HG03442 (cell line): ENCODE data around the gene SPTB.
"Not testable (repeated sequence)": the region's sequence is repeated elsewhere in the genome, so short reads cannot be mapped to it uniquely, and the experiment has no call there.

Source experiments
- ATAC-seq: cut with Tn5 transposase; IDR thresholded peaks from one replicate; pipeline ENCODE4 v1.9.1; 2021; ENCODE audit warnings: mild to moderate bottlenecking, moderate library complexity; ENCODE audit not compliant: unreplicated experiment

SPTB gene

DNA sequence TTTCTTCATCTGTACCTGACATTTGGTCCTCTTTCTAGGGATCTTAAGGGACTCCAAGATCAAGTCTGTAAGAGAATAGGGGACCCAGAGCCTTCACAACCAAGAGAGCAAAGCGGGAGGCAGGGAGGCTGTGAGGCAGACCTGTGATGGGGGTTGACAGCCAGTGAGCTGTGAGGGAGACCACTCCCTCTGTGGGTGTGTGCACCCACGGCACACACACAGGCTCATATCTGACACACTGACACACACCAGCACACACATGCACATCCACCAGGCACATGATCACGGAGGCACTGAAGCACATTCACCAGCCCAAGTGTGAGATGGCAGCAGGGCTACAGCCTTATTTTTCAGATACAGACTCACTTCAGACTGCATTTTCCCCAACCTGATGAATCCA lies 55.2 kb downstream of the SPTB start:
- ATAC-seq = no peak

DNA sequence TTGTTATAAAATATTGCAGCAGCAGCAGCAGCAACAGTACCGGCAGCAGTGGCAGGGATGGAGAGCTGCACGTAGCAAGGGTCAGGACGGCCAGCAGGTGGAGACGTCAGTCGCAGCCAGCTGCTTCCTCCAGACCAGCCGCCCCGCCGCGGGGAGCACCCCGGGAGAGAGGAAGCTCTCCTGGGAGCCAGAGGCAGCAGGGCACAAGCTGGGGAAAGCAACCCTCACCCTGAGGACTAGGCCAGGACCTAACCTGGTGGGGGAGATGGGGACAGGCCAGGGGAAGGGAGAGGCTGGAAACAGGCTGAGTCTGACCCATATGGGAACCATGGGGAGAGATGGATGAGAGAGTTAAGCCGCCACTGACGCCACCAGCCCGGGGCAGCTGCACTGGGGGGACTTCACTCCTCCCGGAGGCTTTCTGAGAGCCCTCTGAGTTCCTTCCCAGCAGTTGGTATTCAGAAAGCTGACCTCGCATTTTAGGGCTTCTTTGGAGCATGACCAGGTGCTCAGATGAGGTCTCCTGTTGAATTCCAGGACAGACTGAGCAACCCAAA lies 56.3 kb downstream of the SPTB start:
- ATAC-seq = no peak

DNA sequence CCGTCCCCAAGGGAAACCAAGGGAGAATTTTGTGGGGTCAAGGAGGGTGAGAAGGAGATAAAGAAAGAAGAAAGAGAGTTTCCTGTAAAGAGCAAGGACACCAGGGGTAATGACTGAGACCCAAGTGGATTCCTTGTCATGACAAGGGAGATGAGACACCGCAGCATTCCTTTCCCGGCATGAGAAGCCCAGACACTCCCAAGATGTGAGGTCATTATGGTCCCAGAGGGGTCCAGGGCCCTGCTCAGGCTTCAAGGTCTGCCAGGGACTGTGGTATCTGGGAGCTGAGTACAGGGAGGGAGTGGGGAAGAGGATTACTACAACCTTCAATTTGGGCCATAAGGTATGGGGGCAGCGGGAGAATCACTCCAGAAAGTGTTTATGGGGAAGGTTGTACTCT lies 58.1 kb downstream of the SPTB start:
- ATAC-seq = no peak

DNA sequence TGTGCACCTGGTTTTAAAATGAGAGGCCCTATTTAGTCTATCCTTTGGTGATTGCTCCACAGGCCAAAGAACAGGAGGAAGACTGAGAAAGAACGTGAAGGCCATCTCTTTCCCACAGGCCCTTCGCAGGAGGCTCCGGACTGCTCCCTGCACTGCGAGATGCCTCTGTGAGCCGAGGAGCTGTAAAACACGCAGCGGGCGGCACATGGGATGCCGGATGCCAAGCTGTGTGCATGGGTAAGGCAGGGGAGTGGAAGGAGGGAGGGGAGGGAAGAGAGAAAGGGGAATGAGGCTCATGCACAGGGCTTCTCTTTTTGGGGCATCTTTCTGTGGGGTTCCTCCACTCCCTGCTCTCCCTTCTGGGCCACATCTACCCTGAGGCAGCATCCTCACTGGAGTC lies 61.6 kb downstream of the SPTB start:
- no peak for ATAC-seq

DNA sequence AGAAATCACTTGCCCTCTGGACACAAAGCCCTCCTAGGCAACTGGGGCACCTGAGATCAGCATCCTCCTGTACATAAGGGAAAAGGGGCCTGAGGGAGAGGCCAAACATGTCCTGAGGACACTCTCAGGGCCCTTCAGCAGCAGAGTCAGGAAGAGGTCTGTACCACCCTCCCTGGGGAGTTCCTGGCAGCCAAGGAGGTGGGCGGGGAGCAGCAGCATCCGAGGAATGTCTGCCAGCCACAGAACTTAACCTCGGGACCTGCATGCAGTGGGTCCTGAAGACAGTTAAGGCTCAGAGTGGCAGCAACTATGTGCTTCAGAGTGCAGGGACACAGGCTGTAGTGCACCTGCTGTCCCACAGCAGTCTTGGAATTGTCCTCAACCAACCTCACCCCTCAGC lies 62.1 kb downstream of the SPTB start:
- no peak for ATAC-seq

DNA sequence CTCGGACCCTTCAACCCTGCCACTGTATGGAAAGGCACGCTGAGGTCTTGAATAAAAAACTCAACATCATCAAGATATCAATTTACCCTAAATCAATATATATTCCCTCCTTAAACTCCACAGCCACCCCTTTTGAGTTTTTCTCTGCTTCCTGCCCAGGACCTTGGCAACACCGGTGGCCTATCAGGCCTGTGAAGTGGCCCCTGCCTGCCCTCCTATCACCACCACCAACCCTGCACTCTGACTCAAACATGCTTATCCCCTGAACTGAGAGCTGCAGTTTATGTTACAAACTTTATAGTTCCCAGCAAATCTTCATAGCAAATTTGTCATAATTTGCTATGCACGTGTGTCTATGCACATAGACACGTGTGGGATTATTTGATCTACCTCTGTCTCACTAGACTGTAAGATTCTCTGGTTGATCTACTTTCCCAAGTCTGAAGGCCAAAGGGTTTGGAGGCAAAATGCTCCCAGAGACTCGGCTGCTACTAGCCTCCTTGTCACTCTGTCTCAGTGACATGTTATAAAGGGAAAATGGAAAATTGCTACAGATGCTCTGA lies 63.4 kb downstream of the SPTB start:
- ATAC-seq = no peak

DNA sequence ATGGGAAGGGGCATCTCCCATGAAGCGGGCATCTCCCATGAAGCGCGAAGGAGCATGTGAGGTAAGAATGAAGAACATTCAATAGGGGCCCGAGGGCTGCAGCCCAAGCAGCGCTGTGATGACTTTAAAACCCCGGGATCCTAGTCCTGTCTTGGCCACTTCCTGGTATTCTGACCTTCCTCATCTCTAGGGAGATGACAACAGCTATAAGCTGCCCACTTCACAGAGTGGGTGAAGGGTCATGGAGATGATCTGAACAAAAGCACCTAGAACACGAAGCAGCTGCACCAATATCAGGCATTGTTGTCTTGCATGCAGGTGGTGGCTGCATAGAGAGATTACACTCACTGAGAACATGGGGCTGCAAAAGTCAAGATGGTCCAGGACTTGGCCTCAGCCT lies 64.5 kb downstream of the SPTB start:
- ATAC-seq = no peak

DNA sequence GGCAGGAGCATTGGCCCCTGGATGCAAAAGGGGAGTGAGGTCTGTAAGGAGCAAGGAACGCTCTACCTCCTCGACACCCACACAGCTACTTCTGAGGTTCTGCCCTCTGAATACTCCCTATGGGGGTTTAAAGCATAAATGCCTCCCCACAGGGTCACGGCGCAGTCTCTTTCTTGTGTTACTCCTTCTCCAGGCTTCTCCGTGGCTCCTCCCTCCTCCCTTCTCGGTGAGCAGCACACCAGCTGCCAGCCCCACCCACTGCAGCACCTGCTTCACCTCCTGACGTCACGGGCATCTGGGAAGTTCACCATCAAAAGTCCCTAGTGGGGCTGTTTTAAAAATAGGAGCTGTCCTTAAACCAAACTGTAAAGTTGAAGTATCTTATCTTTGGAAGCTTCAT lies 67.3 kb downstream of the SPTB start:
- ATAC-seq = no peak

DNA sequence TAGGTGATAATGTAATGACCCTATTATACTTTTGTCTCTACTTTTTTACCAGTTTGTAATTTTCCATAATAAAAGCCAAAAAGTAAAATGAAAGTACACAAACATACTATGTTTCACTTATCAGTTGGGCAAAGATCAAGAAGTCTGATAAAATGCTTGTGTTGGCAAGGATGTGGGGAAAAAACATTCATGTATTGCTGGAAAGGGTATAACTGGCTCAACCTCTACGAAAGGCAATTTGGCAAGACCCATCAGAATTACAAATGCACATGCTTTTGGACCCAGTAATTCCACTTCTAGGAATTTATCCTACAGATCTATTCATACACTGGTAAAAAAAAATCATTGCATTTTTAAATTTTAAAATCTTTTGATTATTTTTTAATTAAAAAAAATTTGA lies 68.0 kb downstream of the SPTB start:
- ATAC-seq = no peak

DNA sequence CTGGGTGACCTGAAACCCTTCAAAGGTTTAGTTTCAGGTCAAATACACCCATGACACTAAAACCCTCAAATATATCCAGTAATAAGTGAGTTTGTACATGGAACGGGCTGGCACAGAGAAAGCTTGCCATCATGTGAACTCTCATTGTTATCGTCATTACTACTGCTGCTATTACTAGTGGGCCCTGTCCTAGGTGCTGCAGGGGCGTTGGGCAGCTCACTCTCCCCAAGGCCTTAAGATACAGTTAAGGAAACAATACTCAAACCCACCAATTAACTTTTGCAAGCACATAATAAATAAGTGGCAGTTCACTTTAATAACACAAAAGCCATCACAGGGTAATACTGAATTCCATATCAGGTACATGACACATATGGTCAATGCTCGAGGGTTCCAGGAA lies 71.3 kb downstream of the SPTB start:
- ATAC-seq = no peak

DNA sequence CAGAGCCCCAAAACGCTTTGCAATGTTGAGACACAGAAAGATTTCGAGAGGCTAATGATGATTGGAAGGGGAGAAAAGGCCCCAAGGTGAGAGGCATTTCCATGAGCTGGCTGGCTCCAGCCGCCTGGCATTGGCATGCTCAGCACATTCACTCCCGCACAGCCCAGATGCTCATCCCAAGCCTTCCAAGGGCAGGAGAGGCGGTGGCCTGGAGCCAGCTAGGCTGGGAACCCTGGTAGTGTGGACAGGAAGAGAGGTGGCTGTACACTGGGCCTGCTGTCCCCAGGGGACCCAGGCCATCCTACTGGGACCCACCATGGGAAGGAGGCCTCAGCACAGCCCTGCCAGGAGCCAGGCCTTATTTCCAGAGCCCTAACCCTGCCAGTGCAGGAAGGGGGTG lies 72.2 kb downstream of the SPTB start:
- no peak for ATAC-seq

DNA sequence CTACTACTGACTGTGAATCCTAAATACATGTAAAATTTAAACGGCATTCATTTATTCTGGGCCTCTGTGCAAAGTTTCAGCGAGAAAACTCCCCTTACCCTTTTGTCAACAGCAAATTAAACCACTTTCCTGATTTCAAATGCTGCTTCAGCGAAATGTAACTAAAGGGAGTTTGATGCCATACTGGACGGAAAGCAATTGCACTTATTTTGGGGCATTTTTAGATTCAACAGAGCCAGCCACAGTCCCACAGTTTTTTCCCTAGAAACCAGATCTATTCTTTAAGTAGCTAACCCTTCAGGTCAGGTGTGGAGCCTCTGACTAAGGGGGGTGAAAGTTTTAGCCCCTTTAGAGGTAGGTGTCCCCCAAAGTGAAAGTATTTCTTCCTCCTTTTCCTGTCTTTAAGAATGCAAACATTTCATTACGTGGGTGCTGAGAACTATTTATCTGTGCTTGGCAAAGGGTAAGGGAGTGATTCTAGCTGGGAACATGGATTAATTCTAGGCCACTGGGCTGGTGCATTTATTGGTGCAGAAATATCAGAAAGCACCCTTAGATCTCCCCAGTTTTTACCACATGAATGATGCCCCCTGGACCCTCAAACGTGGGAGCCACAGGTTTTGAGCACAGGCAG lies 72.7 kb downstream of the SPTB start:
- no peak for ATAC-seq

DNA sequence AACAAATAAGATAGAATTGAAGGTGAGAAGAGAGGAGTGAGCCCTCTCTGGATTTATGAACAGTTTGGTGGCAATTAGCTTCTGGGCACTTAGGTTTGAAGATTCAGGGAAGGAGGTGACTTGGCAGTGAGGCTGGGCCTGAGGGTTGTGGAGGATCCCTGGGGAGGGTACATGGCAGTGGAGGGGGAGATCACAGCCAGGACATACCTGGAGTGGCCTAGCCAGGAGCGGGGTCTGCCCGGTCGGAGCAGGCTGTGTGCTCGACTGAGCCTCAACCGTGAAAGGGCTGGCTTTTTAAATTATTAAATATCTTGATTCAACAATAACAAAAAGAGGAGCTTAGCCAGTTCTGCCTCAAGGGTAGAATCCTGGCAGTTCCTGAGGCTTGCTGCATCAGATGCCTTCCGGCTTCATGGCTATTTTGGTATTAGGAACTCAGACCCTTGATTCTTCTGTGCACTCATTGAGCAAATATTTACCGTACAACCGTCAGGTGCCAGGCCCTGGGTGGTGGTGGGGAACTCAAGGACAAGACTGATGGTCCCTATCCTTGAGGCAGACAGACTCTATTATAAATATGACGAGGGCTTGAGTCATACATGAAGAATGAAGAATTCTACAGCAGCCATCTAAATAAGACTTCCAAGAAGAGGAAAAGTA lies 73.4 kb downstream of the SPTB start:
- ATAC-seq = no peak

DNA sequence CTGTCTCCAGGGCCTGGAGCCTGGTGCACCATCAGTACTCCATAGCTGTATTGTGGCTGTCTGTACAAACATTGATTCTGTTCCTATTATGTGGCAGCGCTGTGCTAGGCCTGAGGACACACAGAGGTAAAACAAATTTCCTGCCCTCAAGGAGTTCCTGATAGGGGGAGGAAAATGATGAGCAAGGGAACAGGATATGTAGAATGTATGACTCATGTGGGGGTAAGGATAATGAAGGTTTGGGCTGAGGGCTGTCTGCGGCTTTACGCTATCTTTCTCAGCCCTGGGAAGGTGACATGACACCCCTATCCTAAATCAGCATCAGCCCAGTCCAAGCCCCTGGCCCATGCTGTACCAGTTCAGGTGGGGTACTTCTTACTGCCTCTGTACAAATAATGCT lies 74.1 kb downstream of the SPTB start:
- not testable (repeated sequence) for ATAC-seq

DNA sequence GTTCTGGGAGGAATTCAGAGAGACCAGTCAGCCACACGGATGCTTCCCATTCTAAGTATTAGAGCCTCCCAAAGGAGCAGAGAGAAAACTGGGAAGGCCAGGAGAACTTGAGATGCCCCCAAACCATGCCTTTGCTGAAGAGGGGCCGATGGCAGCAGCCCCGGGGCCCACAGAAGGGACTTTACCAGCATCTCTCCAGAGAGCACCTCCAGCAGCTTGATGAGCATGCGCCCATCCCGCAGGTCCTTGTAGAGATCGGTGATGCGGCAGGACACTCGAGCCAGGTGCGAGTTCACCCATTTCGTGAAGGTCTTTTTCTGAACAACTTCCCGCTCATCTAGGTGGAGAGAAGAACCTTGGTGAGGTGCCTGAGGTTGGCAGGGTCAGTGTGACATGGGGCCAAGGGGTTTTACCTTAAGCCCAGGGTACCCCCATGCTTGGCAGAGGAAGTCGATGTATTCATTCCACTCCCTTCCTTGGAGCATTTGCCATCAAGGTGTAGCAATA lies 74.9 kb downstream of the SPTB start:
- no peak for ATAC-seq

DNA sequence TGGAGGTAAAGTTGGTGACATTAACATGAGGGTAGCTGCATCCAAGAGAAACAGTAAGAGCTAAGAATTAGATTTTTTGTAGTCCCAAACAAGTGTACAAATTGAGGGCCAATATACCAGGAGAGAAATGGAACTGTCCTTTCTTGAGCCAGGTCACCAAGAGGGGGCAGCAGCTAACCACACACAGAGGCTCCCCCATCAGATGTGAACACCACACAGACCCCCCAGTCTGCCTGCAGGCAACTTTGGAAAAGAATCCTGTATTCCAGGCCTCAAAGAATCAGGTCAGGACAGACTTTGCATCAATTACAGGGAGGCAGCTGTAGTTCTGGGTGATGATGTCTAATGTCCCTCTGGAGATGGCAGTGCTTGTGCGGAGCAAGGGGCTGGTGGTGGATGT lies 77.9 kb downstream of the SPTB start:
- no peak for ATAC-seq

DNA sequence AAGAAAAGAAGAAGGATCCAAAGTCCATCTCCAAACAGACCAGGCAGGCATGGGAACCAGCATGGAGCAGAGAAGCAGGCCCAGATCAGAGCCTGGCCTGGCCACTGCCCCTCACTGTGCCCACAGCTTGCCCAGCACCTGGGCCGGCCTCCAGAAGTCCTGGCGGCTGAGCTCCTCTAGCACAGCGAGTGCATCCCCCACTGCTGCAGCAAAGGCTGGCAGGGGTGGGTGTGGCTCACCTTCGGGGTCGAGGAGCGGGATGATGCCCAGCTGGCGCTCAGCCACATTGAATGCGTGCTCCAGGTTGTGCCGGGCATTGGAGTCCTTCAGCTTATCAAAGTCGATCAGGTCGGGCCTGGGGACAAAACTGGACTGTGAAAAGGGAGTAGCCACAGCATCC lies 78.7 kb downstream of the SPTB start:
- no peak for ATAC-seq

DNA sequence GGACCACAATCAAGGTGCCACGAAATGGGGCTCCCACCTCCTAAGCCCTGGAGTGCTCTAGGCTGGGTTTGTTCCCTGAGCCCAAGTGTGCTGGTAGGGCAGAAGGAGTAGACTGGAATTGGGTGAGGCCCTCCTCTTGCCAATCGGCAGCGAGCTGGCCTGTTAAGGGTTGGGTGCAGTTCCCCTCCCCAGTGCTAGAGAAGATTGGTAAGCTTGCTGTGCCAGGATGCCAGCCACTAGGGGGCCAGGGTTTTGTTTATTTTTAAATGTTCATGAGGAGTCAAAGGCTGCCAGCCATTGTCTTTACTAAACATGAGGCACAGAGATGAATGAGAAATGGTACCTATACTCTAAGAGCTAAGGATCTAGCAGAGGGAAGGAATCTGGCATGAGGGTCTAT lies 79.7 kb downstream of the SPTB start:
- no peak for ATAC-seq

DNA sequence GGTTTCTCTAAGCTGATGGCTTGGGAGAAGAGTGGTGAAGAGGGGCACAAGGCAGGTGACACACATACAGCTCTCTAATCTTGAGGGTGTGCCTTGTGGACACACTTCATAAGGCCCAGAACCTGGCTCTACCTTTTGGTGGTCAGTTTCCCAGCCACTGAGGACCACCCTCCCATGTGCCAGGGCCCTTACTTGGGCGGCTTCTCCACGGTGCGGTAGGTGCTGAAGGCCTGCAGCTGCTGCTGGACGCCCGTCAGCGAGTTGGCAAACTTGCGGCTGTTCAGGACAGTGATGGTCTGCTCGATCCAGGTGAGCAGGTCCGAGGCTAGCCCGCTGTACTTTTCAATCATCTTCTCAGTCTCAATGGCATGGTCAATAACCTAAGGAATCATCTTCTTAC lies 80.2 kb downstream of the SPTB start:
- no peak for ATAC-seq

DNA sequence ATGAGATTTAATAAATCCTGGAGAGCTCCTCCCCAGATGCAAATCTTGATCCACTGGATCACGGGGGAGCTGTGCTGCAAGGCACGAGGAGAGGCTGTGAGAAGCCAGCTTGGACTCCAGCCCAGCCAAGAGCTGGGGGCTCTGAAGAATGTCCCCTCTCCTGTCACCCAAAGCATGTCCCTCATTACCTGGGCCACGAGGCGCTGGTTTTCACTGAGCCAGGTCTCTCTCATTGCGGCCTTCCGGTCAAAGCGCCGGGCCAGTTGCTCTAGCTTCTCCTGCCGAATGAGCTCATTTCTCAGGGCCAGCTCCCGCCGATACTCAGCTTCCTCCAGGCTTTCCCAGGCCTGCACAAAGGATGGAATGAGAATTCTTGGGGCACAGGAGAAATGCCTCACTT lies 83.3 kb downstream of the SPTB start:
- ATAC-seq = no peak

DNA sequence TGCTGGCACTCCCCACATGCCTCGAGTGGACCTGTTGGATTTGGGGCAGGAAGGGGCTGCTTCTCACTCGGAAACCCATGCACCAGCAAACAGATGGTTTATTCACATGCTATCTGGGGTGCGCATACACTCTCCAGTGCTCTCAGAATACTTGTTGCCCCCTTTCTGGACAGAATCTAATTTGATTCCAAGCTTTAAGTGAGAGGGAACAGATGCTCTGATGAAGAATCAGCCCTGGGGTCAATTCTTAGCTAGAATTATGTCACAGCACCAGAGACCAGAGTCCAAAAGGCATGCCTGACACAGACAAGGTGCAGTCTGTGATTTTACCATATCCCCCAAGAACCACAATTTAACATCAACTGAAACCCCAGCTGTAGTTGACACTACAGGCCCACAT lies 83.8 kb downstream of the SPTB start:
- no peak for ATAC-seq

DNA sequence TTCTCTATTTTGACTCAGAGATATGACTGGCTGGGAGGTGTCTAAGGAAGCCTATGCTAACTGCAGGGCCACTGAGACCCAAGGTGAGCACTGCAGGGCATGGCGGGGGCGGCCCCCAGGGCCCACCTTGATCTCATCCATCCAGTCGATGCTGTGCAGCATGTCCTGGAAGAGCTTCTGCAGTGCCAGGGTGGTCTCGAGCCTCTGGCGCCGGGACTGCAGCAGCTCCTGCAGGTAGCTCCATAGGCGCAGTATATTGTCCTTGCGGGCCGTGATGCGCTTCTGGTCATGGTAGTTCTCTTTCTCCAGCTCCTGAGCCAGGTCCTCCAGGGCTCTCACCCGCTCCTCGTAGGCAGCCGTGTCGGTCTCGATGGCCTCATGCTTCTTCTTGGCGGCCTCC lies 84.5 kb downstream of the SPTB start:
- no peak for ATAC-seq
